Occipital lobe (tissue), 1 donor: ENCODE measurements around the gene DCAF15. TPM values are rescaled to one million over a fixed set of nuclear protein-coding genes. Genes with fewer than 3 reads are reported as not detected.

ENCODE experiments used
- total RNA-seq: library from RNA; depleted of rRNA; stranded (reverse); fragments of >200 nt; gene quantifications from one replicate; pipeline ENCODE4 v1.2.3, GENCODE V29; 2014

Gene DCAF15
- total RNA-seq, 1 donor from 2014 or later: 10.1 TPM

Other genes with a start within 250 kb of the DCAF15 start
- gene MRI1, start 188.0 kb upstream of the DCAF15 start, total RNA-seq: 16.4 TPM
- gene C19orf53, start 178.1 kb upstream of the DCAF15 start, total RNA-seq: 15.8 TPM
- 11.1 TPM for gene ZSWIM4, start 157.1 kb upstream of the DCAF15 start, total RNA-seq
- 5.6 TPM for gene NANOS3, start 75.4 kb upstream of the DCAF15 start, total RNA-seq
- 11.1 TPM for gene BRME1, start 46.4 kb upstream of the DCAF15 start, total RNA-seq
- gene CC2D1A, start 46.3 kb upstream of the DCAF15 start, total RNA-seq: 8.9 TPM
- gene PODNL1, start 14.1 kb upstream of the DCAF15 start, total RNA-seq: not detected
- 1.7 TPM for gene RFX1, start 53.8 kb downstream of the DCAF15 start, total RNA-seq
- gene RLN3, start 75.6 kb downstream of the DCAF15 start, total RNA-seq: not detected
- 7.0 TPM for gene IL27RA, start 79.3 kb downstream of the DCAF15 start, total RNA-seq
- 3.4 TPM for gene PALM3, start 109.6 kb downstream of the DCAF15 start, total RNA-seq
- 1.6 TPM for gene MISP3, start 120.3 kb downstream of the DCAF15 start, total RNA-seq
- not detected for gene C19orf67, start 133.3 kb downstream of the DCAF15 start, total RNA-seq
- gene SAMD1, start 138.2 kb downstream of the DCAF15 start, total RNA-seq: 37.1 TPM
- 29.3 TPM for gene PRKACA, start 165.3 kb downstream of the DCAF15 start, total RNA-seq
- gene ASF1B, start 184.1 kb downstream of the DCAF15 start, total RNA-seq: 1.4 TPM